Measurements from ENCODE around the gene GDPD3. TPM values are rescaled to one million over a fixed set of nuclear protein-coding genes. Genes with fewer than 3 reads are reported as not detected.

The GDPD3 gene
- total and polyA plus RNA-seq, 2 of the 13 experiments (the other 11 are each of a cell fraction or from before 2014, with no cell fraction given), result 18.7 to 20.6 TPM

- TF ChIP-seq ETV6 (CRISPR knock-in tag; conservative IDR thresholded peaks at IDR 0.05) (0 out of 2 replicates have a peak, but pooled peaks have one; percentile 24), THRA (CRISPR knock-in tag; IDR thresholded peaks at IDR 0.05; ENCODE audit: borderline replicate concordance) (peak; percentile 79; the same call in 1 of the 2 replicates), MEIS1 (CRISPR knock-in tag; IDR thresholded peaks at IDR 0.05; ENCODE audit: borderline replicate concordance) (no peak; the same call in 1 of the 2 replicates), ZFP36L1 (CRISPR knock-in tag; IDR thresholded peaks at IDR 0.05) (peak; percentile 67; the same call in 1 of the 2 replicates), NFAT5 (CRISPR knock-in tag; IDR thresholded peaks at IDR 0.05) (no peak; the same call in 1 of the 2 replicates), KDM2A (CRISPR knock-in tag; IDR thresholded peaks at IDR 0.05; ENCODE audit: borderline replicate concordance, low read depth) (peak; percentile 45; the same call in 1 of the 2 replicates), ZHX1 (CRISPR knock-in tag; IDR thresholded peaks at IDR 0.05; ENCODE audit: low read depth) (0 out of 2 replicates have a peak, but pooled peaks have one; percentile 82), ZC3H13 (CRISPR knock-in tag; IDR thresholded peaks at IDR 0.05) (peak; percentile 26; the same call in 1 of the 2 replicates), ZNF276 (CRISPR knock-in tag; IDR thresholded peaks at IDR 0.05; ENCODE audit: low read depth) (peak; percentile 88), ZNF687 (CRISPR knock-in tag; IDR thresholded peaks at IDR 0.05) (peak; percentile 99)
These were observed 923 bp downstream of the GDPD3 start (continued) for GRCh38 chr16:30112197-30113030.

All from HepG2 (cell line).